A172 (cell line): ENCODE measurements around the gene TAP2. TPM values are rescaled to one million over a fixed set of nuclear protein-coding genes. Genes with fewer than 3 reads are reported as not detected.
A peak's percentile ranks its signal among the peaks of the same experiment; 100 is the strongest.

ENCODE experiments used
- DNase-seq: peaks from one replicate; pipeline ENCODE4 v3.0.0-alpha.2; 2015; ENCODE audit warnings: low spot score
- total RNA-seq: library from RNA; depleted of rRNA; stranded (reverse); fragments of >200 nt; shearing (Covaris generic); gene quantifications from 2 replicates; pipeline ENCODE4 v1.2.3, GENCODE V29; 2014

Gene TAP2
- total RNA-seq, 1 experiment from 2014 or later: 25.0 TPM

GRCh38 chr6:32854376-32855178 is 16.0 kb upstream of the TAP2 start:
- peak; percentile 47 for DNase-seq

GRCh38 chr6:32853541-32854375 is 15.2 kb upstream of the TAP2 start, which contains the start of the genes PSMB9 and TAP1:
Gene PSMB9 (plus strand): TSS chr6:32854192. CDS start chr6:32854230, 38 bp downstream.
Gene TAP1 (minus strand): TSS chr6:32853704. CDS start chr6:32853636, 68 bp downstream.
- DNase-seq: peak; percentile 86

GRCh38 chr6:32852844-32853540 is 14.5 kb upstream of the TAP2 start:
- peak; percentile 21 for DNase-seq

GRCh38 chr6:32852018-32852843 is 13.7 kb upstream of the TAP2 start:
- DNase-seq: peak; percentile 21

- no peak for DNase-seq
Observed at GRCh38 chr6:32851025-32851424, 12.5 kb upstream of the TAP2 start.

- no peak for DNase-seq
Observed at GRCh38 chr6:32849126-32849525, 10.6 kb upstream of the TAP2 start.

- DNase-seq: no peak
Observed at GRCh38 chr6:32847795-32848194, 9.3 kb upstream of the TAP2 start.

GRCh38 chr6:32847004-32847403 is 8.5 kb upstream of the TAP2 start:
- no peak for DNase-seq

- DNase-seq: no peak
Observed at GRCh38 chr6:32845384-32845884, 6.9 kb upstream of the TAP2 start.

- DNase-seq: no peak
Observed at GRCh38 chr6:32844839-32845383, 6.4 kb upstream of the TAP2 start.

GRCh38 chr6:32843979-32844838 is 5.7 kb upstream of the TAP2 start, which contains the start of gene PSMB8:
Gene PSMB8 (minus strand): TSS chr6:32844047. CDS start chr6:32843996, 51 bp downstream.
- peak; percentile 95 for DNase-seq

- DNase-seq: peak; percentile 13
Observed at GRCh38 chr6:32843331-32843978, 4.9 kb upstream of the TAP2 start.

- no peak for DNase-seq
Observed at GRCh38 chr6:32842690-32843089, 4.2 kb upstream of the TAP2 start.

- DNase-seq: no peak
Observed at GRCh38 chr6:32842021-32842650, 3.6 kb upstream of the TAP2 start.

- DNase-seq: no peak
Observed at GRCh38 chr6:32840604-32841246, 2.2 kb upstream of the TAP2 start.

GRCh38 chr6:32839356-32839755 is 817 bp upstream of the TAP2 start:
- DNase-seq: no peak

GRCh38 chr6:32837651-32838113 is 857 bp downstream of the TAP2 start:
- peak; percentile 18 for DNase-seq

- no peak for DNase-seq
Observed at GRCh38 chr6:32836873-32837272, 1.7 kb downstream of the TAP2 start.
